PFSK-1 (cell line): ENCODE data around the gene APBA2.

ENCODE experiments used
- FOXP2 ChIP-seq: optimal IDR thresholded peaks from 2 replicates; pipeline ENCODE3; 2011; ENCODE audit warnings: borderline replicate concordance, control low read depth, inconsistent platforms; ENCODE audit not compliant: insufficient read depth; ENCODE audit errors: extremely low read length, extremely low read depth
- POLR2AphosphoS5 ChIP-seq: IDR thresholded peaks from 2 replicates; pipeline ENCODE4 v1.6.1; 2012; ENCODE audit warnings: low read depth, mild to moderate bottlenecking, control low read depth, low read length, moderate library complexity
- SIN3A ChIP-seq: IDR thresholded peaks from 2 replicates; pipeline ENCODE4 v1.6.1; 2012; ENCODE audit warnings: mild to moderate bottlenecking, low read length, moderate library complexity, borderline replicate concordance; ENCODE audit not compliant: insufficient read depth
- TAF1 ChIP-seq: IDR thresholded peaks from 2 replicates; pipeline ENCODE4 v1.6.1; 2012; ENCODE audit warnings: low read length, control low read depth, borderline replicate concordance; ENCODE audit not compliant: insufficient read depth
- TF ChIP-seq, protein P1 (sequence below), 2 experiments: IDR thresholded peaks; 2 replicates each; pipeline versions ENCODE4 v1.6.1 to v1.8.0; 2011 to 2012; ENCODE audit warnings: low read depth in 2 of 2, low read length in 2 of 2, control low read depth in 1 of 2, inconsistent platforms in 1 of 2, mild to moderate bottlenecking in 1 of 2, moderate library complexity in 1 of 2; ENCODE audit not compliant: insufficient read depth in 1 of 2

DNA sequence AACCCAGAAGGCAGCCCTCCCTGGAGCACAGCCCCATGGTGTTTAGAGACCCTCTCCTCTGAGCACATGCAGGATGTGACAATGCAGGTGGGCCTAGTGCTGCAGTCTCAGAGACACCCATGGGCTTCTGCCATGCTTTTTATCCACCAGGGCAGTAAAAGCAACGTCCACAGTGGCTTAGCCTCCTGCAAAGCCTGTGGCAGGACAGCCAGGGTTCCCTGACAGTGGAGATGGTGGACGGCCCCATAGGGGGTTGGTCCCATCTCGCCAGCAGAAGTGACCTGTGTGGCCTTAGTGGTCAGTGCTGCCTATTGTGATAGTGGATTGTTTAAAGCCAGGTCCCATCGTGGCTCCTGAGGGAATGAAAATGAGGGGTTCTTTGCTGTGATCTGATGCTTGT, 46.6 kb downstream of the APBA2 start:
- TF ChIP-seq POLR2AphosphoS5 (no peak), FOXP2 (no peak), TAF1 (no peak), SIN3A (no peak)
- TF ChIP-seq, protein P1, sequence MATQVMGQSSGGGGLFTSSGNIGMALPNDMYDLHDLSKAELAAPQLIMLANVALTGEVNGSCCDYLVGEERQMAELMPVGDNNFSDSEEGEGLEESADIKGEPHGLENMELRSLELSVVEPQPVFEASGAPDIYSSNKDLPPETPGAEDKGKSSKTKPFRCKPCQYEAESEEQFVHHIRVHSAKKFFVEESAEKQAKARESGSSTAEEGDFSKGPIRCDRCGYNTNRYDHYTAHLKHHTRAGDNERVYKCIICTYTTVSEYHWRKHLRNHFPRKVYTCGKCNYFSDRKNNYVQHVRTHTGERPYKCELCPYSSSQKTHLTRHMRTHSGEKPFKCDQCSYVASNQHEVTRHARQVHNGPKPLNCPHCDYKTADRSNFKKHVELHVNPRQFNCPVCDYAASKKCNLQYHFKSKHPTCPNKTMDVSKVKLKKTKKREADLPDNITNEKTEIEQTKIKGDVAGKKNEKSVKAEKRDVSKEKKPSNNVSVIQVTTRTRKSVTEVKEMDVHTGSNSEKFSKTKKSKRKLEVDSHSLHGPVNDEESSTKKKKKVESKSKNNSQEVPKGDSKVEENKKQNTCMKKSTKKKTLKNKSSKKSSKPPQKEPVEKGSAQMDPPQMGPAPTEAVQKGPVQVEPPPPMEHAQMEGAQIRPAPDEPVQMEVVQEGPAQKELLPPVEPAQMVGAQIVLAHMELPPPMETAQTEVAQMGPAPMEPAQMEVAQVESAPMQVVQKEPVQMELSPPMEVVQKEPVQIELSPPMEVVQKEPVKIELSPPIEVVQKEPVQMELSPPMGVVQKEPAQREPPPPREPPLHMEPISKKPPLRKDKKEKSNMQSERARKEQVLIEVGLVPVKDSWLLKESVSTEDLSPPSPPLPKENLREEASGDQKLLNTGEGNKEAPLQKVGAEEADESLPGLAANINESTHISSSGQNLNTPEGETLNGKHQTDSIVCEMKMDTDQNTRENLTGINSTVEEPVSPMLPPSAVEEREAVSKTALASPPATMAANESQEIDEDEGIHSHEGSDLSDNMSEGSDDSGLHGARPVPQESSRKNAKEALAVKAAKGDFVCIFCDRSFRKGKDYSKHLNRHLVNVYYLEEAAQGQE (IDR thresholded peaks at IDR 0.05; ENCODE audit: insufficient read depth in 1 of 2, low read depth in 2 of 2, low read length in 2 of 2) = no peak
